NOMO-1 treated with dmso at 0.1 percent for 144 hours (cell line): ENCODE data around the gene ADTRP.

Source experiments
- DNase-seq: peaks from one replicate; lab custom pipeline; 2025; ENCODE audit not compliant: unreplicated experiment; lab: John Stamatoyannopoulos, UW

ADTRP gene

GRCh38 chr6:11778648-11779328 lies at the start of gene ADTRP:
Gene ADTRP (minus strand): TSS chr6:11778803. CDS start chr6:11778759, 44 bp downstream.
- no peak for DNase-seq

- no peak for DNase-seq
Measured at GRCh38 chr6:11826779-11827178, 48.2 kb upstream of the ADTRP start.

GRCh38 chr6:11824986-11825385 lies 46.4 kb upstream of the ADTRP start:
- no peak for DNase-seq

GRCh38 chr6:11822346-11822745 lies 43.7 kb upstream of the ADTRP start:
- no peak for DNase-seq

GRCh38 chr6:11821781-11822180 lies 43.2 kb upstream of the ADTRP start:
- DNase-seq: no peak

GRCh38 chr6:11820821-11821220 lies 42.2 kb upstream of the ADTRP start:
- no peak for DNase-seq

- no peak for DNase-seq
Measured at GRCh38 chr6:11819486-11819885, 40.9 kb upstream of the ADTRP start.

- no peak for DNase-seq
Measured at GRCh38 chr6:11815231-11815630, 36.6 kb upstream of the ADTRP start.

- no peak for DNase-seq
Measured at GRCh38 chr6:11814819-11815218, 36.2 kb upstream of the ADTRP start.

- no peak for DNase-seq
Measured at GRCh38 chr6:11814106-11814505, 35.5 kb upstream of the ADTRP start.

- DNase-seq: no peak
Measured at GRCh38 chr6:11813606-11814005, 35.0 kb upstream of the ADTRP start.

- DNase-seq: no peak
Measured at GRCh38 chr6:11812951-11813350, 34.3 kb upstream of the ADTRP start.

- no peak for DNase-seq
Measured at GRCh38 chr6:11812439-11812838, 33.8 kb upstream of the ADTRP start.

GRCh38 chr6:11811644-11812264 lies 33.2 kb upstream of the ADTRP start:
- no peak for DNase-seq

- DNase-seq: no peak
Measured at GRCh38 chr6:11810854-11811643, 32.4 kb upstream of the ADTRP start.

- DNase-seq: no peak
Measured at GRCh38 chr6:11810039-11810541, 31.5 kb upstream of the ADTRP start.

GRCh38 chr6:11808054-11808453 lies 29.5 kb upstream of the ADTRP start:
- DNase-seq: no peak

GRCh38 chr6:11806561-11807317 lies 28.1 kb upstream of the ADTRP start:
- DNase-seq: no peak

GRCh38 chr6:11805259-11806053 lies 26.9 kb upstream of the ADTRP start:
- no peak for DNase-seq

GRCh38 chr6:11804701-11805100 lies 26.1 kb upstream of the ADTRP start:
- no peak for DNase-seq
